Panc1 (cell line): ENCODE results near the gene TCF25.
"Not testable (repeated sequence)": the region's sequence is repeated elsewhere in the genome, so short reads cannot be mapped to it uniquely, and the experiment has no call there.

Experiments used
- CTCF ChIP-seq: fragments of 450-650 bp; IDR thresholded peaks from 2 replicates; pipeline ENCODE4 v1.5.1; 2017; ENCODE audit warnings: mild to moderate bottlenecking
- POLR2AphosphoS5 ChIP-seq: IDR thresholded peaks from 2 replicates; pipeline ENCODE4 v1.6.1; 2012; ENCODE audit warnings: mild to moderate bottlenecking, low read depth, low read length, moderate library complexity
- REST ChIP-seq, 2 experiments: IDR thresholded peaks; 2 replicates each; pipeline ENCODE4 v1.6.1; 2011 to 2012; ENCODE audit warnings: low read depth in 2 of 2, control low read depth in 1 of 2, low read length in 1 of 2, mild to moderate bottlenecking in 1 of 2, moderate library complexity in 1 of 2; ENCODE audit not compliant: insufficient read depth in 1 of 2
- SIN3A ChIP-seq: IDR thresholded peaks from 2 replicates; pipeline ENCODE4 v1.6.1; 2012; ENCODE audit warnings: low read depth, mild to moderate bottlenecking, low read length, moderate library complexity, borderline replicate concordance; ENCODE audit not compliant: insufficient read depth
- TCF7L2 ChIP-seq: IDR thresholded peaks from 2 replicates; pipeline ENCODE4 v1.6.1; 2011; ENCODE audit warnings: mild to moderate bottlenecking, low read depth, low read length, inconsistent platforms

GRCh38 chr16:89879123-89879522 lies 5.7 kb downstream of the TCF25 start:
- not testable (repeated sequence) for TF ChIP-seq CTCF; POLR2AphosphoS5; REST (IDR thresholded peaks at IDR 0.05; ENCODE audit: insufficient read depth in 1 of 2, low read depth in 2 of 2, low read length in 1 of 2); SIN3A; TCF7L2
